K562 (cell line): ENCODE data around the gene IRF2BP2. TPM values are rescaled to one million over a fixed set of nuclear protein-coding genes. Genes with fewer than 3 reads are reported as not detected.

ENCODE experiments used
- CHD2 ChIP-seq: IDR thresholded peaks from 2 replicates; pipeline ENCODE4 v1.6.1; 2011; ENCODE audit warnings: low read depth, low read length
- DIDO1 ChIP-seq: fragments of 450-650 bp; IDR thresholded peaks from 2 replicates; pipeline ENCODE4 v1.6.1; 2016; ENCODE audit warnings: low read depth, missing biosample characterization, missing genetic modification characterization
- NR3C1 ChIP-seq: sonication (generic); formaldehyde crosslinking; IDR thresholded peaks from 2 replicates; pipeline ENCODE4 v1.8.1; 2022; ENCODE audit warnings: missing genetic modification reagents
- PREB ChIP-seq: sonication (generic); formaldehyde crosslinking; IDR thresholded peaks from 2 replicates; pipeline ENCODE4 v1.8.1; 2023; ENCODE audit warnings: mild to moderate bottlenecking, missing genetic modification reagents
- XRCC5 ChIP-seq: fragments of 200-400 bp; formaldehyde crosslinking; IDR thresholded peaks from 2 replicates; pipeline ENCODE4 v1.6.1; 2017; ENCODE audit warnings: low read depth, mild to moderate bottlenecking, low read length
- ZBTB8A ChIP-seq: fragments of 450-650 bp; IDR thresholded peaks from 2 replicates; pipeline ENCODE4 v1.6.1; 2018; ENCODE audit warnings: mild to moderate bottlenecking, moderate library complexity; ENCODE audit not compliant: partially characterized antibody
- ZNF511 ChIP-seq: sonication (generic); formaldehyde crosslinking; IDR thresholded peaks from 2 replicates; pipeline ENCODE4 v1.8.0; 2022; ENCODE audit warnings: mild to moderate bottlenecking, missing genetic modification reagents
- ZNF551 ChIP-seq: fragments of 250-450 bp; sonication (Bioruptor Pico); IDR thresholded peaks from 2 replicates; pipeline ENCODE4 v1.5.0; 2021; ENCODE audit warnings: mild to moderate bottlenecking, moderate library complexity
- ZNF639 ChIP-seq, 2 experiments: fragments of 200-800 bp in 1 of 2; sonication (Bioruptor generic) in 1 of 2; sonication (generic) in 1 of 2; formaldehyde crosslinking in 1 of 2; IDR thresholded peaks in 1 of 2; conservative IDR thresholded peaks in 1 of 2; 2 replicates each; pipeline versions ENCODE4 v1.5.0 to v1.6.1; 2016 to 2020; ENCODE audit warnings: missing compliant biosample characterization in 1 of 2, missing genetic modification characterization in 1 of 2, missing genetic modification reagents in 1 of 2
- ZSCAN29 ChIP-seq: fragments of 450-650 bp; IDR thresholded peaks from 2 replicates; pipeline ENCODE4 v1.6.1; 2017
- polyA plus RNA-seq, 8 experiments: library from polyadenylated mRNA; depleted of rRNA in 4 of 8; stranded (reverse) in 5 of 8; unstranded in 3 of 8; fragments of >200 nt; fragmentation: Nextera tagmentation in 2 of 8; fragmentation: Illumina TruSeq in 1 of 8; extraction: Ambion mirVana in 2 of 8; extraction: Trizol in 1 of 8; gene quantifications; 2 replicates each; pipeline versions ENCODE4 v1.2.1 to v1.2.3, GENCODE V29; 2011 to 2014; ENCODE audit warnings: inconsistent platforms in 1 of 8, missing spikeins in 1 of 8
- total RNA-seq, 7 experiments: library from RNA; depleted of rRNA in 6 of 7; stranded (reverse); fragments of >200 nt in 6 of 7; fragmentation: Illumina TruSeq in 2 of 7; extraction: Trizol in 2 of 7; gene quantifications; 2 replicates each; pipeline versions ENCODE4 v1.2.1 to v1.2.3, GENCODE V29; 2011 to 2021; ENCODE audit warnings: low replicate concordance in 1 of 7
- TF ChIP-seq, protein P1 (sequence below): fragments of 450-650 bp; IDR thresholded peaks from 2 replicates; pipeline ENCODE4 v1.6.1; 2016; ENCODE audit warnings: mild to moderate bottlenecking, moderate library complexity

Gene IRF2BP2
- total and polyA plus RNA-seq, 9 of the 15 experiments (the other 6 are each of a cell fraction or from before 2014, with no cell fraction given): 7.7 to 68.6 (median 22.1) TPM

DNA sequence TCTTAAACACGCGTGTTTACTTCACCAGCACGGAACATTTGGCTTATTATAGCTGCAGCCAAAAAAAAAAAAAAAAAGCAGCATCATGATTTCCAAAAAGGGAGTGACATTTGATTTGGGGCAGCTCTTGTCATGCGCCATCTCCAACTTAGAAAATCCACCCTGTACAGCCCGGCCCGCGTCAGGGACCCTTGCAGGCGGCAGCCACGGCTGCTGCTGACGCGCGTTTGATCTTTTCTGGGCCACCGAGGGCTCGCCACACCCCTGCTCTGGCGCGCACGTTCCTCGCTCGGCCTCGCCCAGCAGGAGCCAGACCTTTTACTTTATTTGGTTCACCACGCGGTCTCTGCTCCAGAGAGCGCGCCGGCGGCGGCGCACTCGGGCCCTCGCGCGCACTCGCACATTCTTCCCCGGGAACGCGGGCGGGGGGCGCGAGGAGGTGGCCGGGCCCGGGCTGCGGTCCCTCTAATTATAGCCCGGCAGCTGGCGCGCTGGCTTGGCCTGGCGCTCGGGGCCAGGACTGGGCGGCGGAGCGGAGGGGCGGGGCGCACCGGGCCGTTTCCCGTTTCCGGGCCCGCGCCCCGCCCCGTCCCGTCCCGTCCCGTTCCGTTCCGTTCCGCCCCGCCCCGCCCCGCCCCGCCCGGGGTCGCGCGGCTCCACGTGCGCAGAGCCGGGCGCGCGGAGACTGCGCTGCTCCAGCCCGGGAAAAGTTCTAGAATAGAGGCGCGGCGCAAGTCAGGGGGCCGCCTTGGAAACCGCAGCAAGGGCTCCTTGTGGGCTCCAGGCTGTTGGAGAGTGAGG lies 10.2 kb downstream of the IRF2BP2 start (continued):
- TF ChIP-seq, protein P1, sequence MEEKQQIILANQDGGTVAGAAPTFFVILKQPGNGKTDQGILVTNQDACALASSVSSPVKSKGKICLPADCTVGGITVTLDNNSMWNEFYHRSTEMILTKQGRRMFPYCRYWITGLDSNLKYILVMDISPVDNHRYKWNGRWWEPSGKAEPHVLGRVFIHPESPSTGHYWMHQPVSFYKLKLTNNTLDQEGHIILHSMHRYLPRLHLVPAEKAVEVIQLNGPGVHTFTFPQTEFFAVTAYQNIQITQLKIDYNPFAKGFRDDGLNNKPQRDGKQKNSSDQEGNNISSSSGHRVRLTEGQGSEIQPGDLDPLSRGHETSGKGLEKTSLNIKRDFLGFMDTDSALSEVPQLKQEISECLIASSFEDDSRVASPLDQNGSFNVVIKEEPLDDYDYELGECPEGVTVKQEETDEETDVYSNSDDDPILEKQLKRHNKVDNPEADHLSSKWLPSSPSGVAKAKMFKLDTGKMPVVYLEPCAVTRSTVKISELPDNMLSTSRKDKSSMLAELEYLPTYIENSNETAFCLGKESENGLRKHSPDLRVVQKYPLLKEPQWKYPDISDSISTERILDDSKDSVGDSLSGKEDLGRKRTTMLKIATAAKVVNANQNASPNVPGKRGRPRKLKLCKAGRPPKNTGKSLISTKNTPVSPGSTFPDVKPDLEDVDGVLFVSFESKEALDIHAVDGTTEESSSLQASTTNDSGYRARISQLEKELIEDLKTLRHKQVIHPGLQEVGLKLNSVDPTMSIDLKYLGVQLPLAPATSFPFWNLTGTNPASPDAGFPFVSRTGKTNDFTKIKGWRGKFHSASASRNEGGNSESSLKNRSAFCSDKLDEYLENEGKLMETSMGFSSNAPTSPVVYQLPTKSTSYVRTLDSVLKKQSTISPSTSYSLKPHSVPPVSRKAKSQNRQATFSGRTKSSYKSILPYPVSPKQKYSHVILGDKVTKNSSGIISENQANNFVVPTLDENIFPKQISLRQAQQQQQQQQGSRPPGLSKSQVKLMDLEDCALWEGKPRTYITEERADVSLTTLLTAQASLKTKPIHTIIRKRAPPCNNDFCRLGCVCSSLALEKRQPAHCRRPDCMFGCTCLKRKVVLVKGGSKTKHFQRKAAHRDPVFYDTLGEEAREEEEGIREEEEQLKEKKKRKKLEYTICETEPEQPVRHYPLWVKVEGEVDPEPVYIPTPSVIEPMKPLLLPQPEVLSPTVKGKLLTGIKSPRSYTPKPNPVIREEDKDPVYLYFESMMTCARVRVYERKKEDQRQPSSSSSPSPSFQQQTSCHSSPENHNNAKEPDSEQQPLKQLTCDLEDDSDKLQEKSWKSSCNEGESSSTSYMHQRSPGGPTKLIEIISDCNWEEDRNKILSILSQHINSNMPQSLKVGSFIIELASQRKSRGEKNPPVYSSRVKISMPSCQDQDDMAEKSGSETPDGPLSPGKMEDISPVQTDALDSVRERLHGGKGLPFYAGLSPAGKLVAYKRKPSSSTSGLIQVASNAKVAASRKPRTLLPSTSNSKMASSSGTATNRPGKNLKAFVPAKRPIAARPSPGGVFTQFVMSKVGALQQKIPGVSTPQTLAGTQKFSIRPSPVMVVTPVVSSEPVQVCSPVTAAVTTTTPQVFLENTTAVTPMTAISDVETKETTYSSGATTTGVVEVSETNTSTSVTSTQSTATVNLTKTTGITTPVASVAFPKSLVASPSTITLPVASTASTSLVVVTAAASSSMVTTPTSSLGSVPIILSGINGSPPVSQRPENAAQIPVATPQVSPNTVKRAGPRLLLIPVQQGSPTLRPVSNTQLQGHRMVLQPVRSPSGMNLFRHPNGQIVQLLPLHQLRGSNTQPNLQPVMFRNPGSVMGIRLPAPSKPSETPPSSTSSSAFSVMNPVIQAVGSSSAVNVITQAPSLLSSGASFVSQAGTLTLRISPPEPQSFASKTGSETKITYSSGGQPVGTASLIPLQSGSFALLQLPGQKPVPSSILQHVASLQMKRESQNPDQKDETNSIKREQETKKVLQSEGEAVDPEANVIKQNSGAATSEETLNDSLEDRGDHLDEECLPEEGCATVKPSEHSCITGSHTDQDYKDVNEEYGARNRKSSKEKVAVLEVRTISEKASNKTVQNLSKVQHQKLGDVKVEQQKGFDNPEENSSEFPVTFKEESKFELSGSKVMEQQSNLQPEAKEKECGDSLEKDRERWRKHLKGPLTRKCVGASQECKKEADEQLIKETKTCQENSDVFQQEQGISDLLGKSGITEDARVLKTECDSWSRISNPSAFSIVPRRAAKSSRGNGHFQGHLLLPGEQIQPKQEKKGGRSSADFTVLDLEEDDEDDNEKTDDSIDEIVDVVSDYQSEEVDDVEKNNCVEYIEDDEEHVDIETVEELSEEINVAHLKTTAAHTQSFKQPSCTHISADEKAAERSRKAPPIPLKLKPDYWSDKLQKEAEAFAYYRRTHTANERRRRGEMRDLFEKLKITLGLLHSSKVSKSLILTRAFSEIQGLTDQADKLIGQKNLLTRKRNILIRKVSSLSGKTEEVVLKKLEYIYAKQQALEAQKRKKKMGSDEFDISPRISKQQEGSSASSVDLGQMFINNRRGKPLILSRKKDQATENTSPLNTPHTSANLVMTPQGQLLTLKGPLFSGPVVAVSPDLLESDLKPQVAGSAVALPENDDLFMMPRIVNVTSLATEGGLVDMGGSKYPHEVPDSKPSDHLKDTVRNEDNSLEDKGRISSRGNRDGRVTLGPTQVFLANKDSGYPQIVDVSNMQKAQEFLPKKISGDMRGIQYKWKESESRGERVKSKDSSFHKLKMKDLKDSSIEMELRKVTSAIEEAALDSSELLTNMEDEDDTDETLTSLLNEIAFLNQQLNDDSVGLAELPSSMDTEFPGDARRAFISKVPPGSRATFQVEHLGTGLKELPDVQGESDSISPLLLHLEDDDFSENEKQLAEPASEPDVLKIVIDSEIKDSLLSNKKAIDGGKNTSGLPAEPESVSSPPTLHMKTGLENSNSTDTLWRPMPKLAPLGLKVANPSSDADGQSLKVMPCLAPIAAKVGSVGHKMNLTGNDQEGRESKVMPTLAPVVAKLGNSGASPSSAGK: peak; percentile 99
- TF ChIP-seq ZNF639 (CRISPR knock-in tag; conservative IDR thresholded peaks at IDR 0.05 in 1 of 2, IDR thresholded peaks at IDR 0.05 in 1 of 2) (peak in 1 of 2 experiments; percentile 100; a peak in 2 of 4 replicates), NR3C1 (CRISPR knock-in tag) (peak; percentile 95; the same call in 1 of the 2 replicates), ZNF511 (CRISPR knock-in tag) (peak; percentile 98), ZBTB8A (no peak), DIDO1 (tag) (no peak), CHD2 (peak; percentile 31; the same call in 1 of the 2 replicates), PREB (CRISPR knock-in tag) (no peak), ZSCAN29 (no peak), ZNF551 (CRISPR knock-in tag) (no peak), XRCC5 (peak; percentile 84; the same call in 1 of the 2 replicates)
